Measurements from ENCODE around the gene TSPAN19.

GRCh38 chr12:84973026-84973425 is 63.1 kb downstream of the TSPAN19 start:
- TF ChIP-seq CTCF (IDR thresholded peaks at IDR 0.05; ENCODE audit: insufficient read depth, low read length, poor library complexity, severe bottlenecking) (no peak), EZH2phosphoT487 (conservative IDR thresholded peaks at IDR 0.05; ENCODE audit: low read length) (no peak)

Data from SU-DHL-6 (cell line).